ENCODE data around the gene TRIM7.

DNA sequence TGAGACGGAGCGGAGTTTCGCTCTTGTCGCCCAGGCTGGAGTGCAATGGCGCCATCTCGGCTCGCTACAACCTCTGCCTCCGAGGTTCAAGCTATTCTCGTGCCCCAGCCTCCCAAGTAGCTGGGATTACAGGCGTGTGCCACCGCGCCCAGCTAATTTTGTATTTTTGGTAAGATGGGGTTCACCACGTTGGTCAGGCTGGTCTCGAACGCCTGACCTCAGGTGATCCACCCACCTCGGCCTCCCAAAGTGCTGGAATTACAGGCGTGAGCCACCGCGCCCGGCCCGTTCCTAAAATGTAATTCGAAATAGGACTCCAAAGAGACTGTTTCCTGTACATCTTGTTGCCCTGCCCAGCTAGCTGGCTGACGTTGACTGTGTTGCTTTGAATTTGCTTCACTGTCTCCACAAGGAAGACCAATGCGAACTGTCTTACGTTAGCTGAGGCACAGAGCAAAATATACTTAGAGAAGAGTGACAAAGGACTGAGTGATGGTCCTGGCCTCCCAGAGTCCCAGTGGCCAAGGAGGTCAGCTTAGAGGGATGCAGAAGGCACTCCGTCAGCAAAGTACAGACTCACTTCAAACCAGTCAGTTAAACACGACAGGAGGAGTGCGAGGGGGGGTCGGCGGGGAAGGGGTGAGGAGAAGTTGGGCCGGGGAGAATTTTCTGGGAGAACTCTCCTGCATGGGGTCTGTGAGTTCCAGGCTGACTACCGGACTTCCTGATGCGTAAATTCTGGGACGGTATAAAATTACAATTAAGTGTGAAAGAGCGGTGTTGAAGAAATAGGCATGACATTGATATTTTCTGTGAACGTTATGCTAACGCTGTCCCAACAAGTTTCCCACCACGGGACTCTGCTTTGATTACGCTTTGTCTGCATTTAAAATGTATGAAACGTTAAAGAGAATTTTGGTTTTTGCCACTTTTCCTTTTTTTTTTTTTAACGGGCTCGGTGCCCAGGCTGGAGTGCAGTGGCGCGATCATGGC lies 11.3 kb upstream of the TRIM7 start:
- no peak for TF ChIP-seq POLR2A (IDR thresholded peaks at IDR 0.05)
- TF ChIP-seq, protein P1, sequence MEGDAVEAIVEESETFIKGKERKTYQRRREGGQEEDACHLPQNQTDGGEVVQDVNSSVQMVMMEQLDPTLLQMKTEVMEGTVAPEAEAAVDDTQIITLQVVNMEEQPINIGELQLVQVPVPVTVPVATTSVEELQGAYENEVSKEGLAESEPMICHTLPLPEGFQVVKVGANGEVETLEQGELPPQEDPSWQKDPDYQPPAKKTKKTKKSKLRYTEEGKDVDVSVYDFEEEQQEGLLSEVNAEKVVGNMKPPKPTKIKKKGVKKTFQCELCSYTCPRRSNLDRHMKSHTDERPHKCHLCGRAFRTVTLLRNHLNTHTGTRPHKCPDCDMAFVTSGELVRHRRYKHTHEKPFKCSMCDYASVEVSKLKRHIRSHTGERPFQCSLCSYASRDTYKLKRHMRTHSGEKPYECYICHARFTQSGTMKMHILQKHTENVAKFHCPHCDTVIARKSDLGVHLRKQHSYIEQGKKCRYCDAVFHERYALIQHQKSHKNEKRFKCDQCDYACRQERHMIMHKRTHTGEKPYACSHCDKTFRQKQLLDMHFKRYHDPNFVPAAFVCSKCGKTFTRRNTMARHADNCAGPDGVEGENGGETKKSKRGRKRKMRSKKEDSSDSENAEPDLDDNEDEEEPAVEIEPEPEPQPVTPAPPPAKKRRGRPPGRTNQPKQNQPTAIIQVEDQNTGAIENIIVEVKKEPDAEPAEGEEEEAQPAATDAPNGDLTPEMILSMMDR (IDR thresholded peaks at IDR 0.05): no peak
